Mesothelial cell of epicardium (in vitro differentiated cells): ENCODE measurements around the gene CDH23. TPM values are rescaled to one million over a fixed set of nuclear protein-coding genes. Genes with fewer than 3 reads are reported as not detected.

Experiments used
- DNase-seq, 2 experiments: peaks; one replicate each; pipeline ENCODE4 v3.0.0; 2021; ENCODE audit warnings: low spot score in 2 of 2; ENCODE audit not compliant: unreplicated experiment in 2 of 2
- H3K27ac Mint-ChIP-seq: 2 replicates; pipeline ENCODE4 v1.8.0; 2021; ENCODE audit warnings: mixed read lengths
- H3K27me3 Mint-ChIP-seq: 2 replicates; pipeline ENCODE4 v1.8.0; 2021; ENCODE audit warnings: low read depth, mixed read lengths
- H3K36me3 Mint-ChIP-seq: 2 replicates; pipeline ENCODE4 v1.8.0; 2021; ENCODE audit warnings: mixed read lengths
- H3K4me1 Mint-ChIP-seq: 2 replicates; pipeline ENCODE4 v1.8.0; 2021; ENCODE audit warnings: mixed read lengths
- H3K4me3 Mint-ChIP-seq: 2 replicates; pipeline ENCODE4 v1.8.0; 2021; ENCODE audit warnings: mild to moderate bottlenecking, moderate library complexity, mixed read lengths
- H3K9me3 Mint-ChIP-seq: 2 replicates; pipeline ENCODE4 v1.8.0; 2021; ENCODE audit warnings: mixed read lengths
- CTCF ChIP-seq: fragments of 200-600 bp; sonication (generic); IDR thresholded peaks from one replicate; pipeline ENCODE4 v1.5.0; 2021; ENCODE audit warnings: antibody characterized with exemption; ENCODE audit not compliant: unreplicated experiment
- total RNA-seq: library from RNA; stranded (reverse); gene quantifications from 3 replicates; pipeline ENCODE4 v1.2.1, GENCODE V29; 2021

Gene CDH23
- total RNA-seq, 1 donor from 2014 or later = 2.5 TPM

GRCh38 chr10:71648254-71648932, 251.7 kb downstream of the CDH23 start:
- H3K4me1 Mint-ChIP-seq = peaks cover 12% of the 10 kb centered on the region
- H3K27me3 Mint-ChIP-seq = peaks cover 3% of the 10 kb centered on the region
- H3K4me3 Mint-ChIP-seq = no peak overlapping the region
- H3K27ac Mint-ChIP-seq = no peak overlapping the region
- no peaks in the 10 kb centered on the region for H3K9me3 Mint-ChIP-seq
- no peak for DNase-seq
- H3K36me3 Mint-ChIP-seq = no peaks in the 10 kb centered on the region
- no peak for TF ChIP-seq CTCF

GRCh38 chr10:71648933-71649320, 252.2 kb downstream of the CDH23 start:
- Mint-ChIP-seq H3K27ac (no peak overlapping the region), H3K27me3 (peaks cover 3% of the 10 kb centered on the region), H3K36me3 (no peaks in the 10 kb centered on the region), H3K4me1 (peaks cover 12% of the 10 kb centered on the region), H3K4me3 (no peak overlapping the region), H3K9me3 (no peaks in the 10 kb centered on the region)
- no peak for DNase-seq
- no peak for TF ChIP-seq CTCF

- Mint-ChIP-seq H3K4me3 (no peak overlapping the region), H3K36me3 (no peaks in the 10 kb centered on the region), H3K27me3 (peaks cover 9% of the 10 kb centered on the region), H3K4me1 (peaks cover 13% of the 10 kb centered on the region), H3K9me3 (no peaks in the 10 kb centered on the region), H3K27ac (no peak overlapping the region)
- no peak for DNase-seq
- no peak for TF ChIP-seq CTCF
Observed at GRCh38 chr10:71649631-71650030, 252.9 kb downstream of the CDH23 start.

- Mint-ChIP-seq H3K36me3 (no peaks in the 10 kb centered on the region), H3K27me3 (peaks cover 15% of the 10 kb centered on the region), H3K27ac (no peak overlapping the region), H3K4me3 (no peak overlapping the region), H3K9me3 (no peaks in the 10 kb centered on the region), H3K4me1 (peaks cover 16% of the 10 kb centered on the region)
- DNase-seq = no peak
- TF ChIP-seq CTCF = no peak
Observed at GRCh38 chr10:71650397-71650796, 253.7 kb downstream of the CDH23 start.

- no peaks in the 10 kb centered on the region for H3K9me3 Mint-ChIP-seq
Observed at GRCh38 chr10:71651428-71651827, 254.7 kb downstream of the CDH23 start.

More at GRCh38 chr10:71651428-71651827, 254.7 kb downstream of the CDH23 start:
- H3K4me3 Mint-ChIP-seq = no peak overlapping the region
- H3K27ac Mint-ChIP-seq = no peak overlapping the region
- peaks cover 14% of the 10 kb centered on the region for H3K27me3 Mint-ChIP-seq
- peaks cover 19% of the 10 kb centered on the region for H3K4me1 Mint-ChIP-seq
- DNase-seq = no peak
- no peak for TF ChIP-seq CTCF
- no peaks in the 10 kb centered on the region for H3K36me3 Mint-ChIP-seq
